Activated T-cell treated with anti-CD3 and anti-CD28 coated beads, Interleukin-2, amount 50 U/mL, for 48 hours (primary cell): ENCODE results near the gene ACTR2.
"Not testable (repeated sequence)": the region's sequence is repeated elsewhere in the genome, so short reads cannot be mapped to it uniquely, and the experiment has no call there.

Experiments
- DNase-seq, 2 experiments: peaks; one replicate each; pipeline ENCODE4 v3.0.0-alpha.2; 2020

The ACTR2 gene

GRCh38 chr2:65227456-65228262 lies at the start of gene ACTR2:
Gene ACTR2 (plus strand): TSS chr2:65227831. CDS start chr2:65227910, 79 bp downstream.
- DNase-seq = peak; percentile 95 to 97

DNA sequence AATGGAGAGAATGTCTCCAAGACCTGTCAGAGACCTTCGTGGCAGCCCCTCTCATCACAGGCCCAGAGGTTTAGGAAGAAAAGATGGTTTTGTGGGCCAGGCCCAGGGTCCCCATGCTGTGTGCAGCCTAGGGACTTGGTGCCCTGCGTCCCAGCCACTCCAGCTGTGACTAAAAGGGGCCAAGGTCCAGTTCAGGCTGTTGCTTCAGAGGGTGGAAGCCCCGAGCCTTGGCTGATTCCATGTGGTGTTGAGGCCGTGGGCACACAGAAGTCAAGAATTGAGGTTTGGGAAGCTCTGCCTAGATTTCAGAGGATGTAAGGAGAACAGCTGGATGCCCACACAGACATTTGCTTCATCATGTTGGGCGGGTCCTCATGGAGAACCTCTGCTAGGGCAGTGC lies 45.1 kb upstream of the ACTR2 start:
- DNase-seq = no peak

DNA sequence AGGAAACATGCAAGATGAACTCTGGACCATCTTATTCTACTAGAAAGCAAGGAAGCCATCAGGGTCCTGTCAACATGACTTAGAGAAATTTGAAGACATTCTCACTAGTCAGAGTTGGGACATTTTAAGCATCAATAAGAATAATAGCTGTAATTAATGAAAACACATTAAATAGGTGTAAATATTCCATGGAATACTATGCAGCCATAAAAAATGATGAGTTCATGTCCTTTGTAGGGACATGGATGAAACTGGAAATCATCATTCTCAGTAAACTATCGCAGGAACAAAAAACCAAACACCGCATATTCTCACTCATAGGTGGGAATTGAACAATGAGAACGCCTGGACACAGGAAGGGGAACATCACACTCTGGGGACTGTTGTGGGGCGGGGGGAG lies 44.2 kb upstream of the ACTR2 start:
- DNase-seq = not testable (repeated sequence)

- no peak for DNase-seq
Observed at GRCh38 chr2:65185012-65185411, 42.6 kb upstream of the ACTR2 start.

DNA sequence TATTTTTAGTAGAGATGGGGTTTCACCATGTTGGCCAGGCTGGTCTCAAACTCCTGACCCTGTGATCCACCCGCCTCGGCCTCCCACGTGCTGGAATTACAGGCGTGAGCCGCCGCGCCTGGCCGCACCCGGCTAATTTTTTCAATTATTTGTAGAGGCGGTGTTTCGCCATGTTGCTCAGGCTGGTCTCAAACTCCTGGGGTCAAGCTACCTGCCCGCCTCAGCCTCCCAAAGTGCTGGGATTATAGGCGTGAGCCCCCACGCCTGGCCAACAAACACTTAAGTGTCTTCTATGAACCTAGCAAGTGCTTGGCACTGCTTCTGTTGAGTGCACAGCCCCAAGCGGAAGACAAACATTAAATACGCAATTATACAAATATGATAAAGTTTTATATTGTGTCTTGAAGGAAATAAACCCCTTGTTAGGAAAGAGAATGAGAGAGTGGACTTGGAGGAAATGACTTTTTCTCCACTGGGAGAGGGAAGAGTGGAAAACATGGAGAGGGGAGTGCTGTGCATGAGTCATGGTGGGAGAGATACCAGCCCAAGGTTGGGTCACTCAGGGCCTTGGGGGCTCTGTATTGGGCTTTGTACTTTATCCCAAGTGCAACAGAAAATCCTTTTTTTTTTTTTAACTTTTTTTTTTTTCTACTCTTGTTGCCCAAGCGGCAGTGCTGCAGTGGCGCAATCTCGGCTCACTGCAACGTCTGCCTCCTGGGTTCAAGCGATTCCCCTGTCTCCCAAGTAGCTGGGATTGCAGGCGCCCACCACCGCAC lies 41.4 kb upstream of the ACTR2 start:
- no peak for DNase-seq

- DNase-seq = peak; percentile 75 to 78
Observed at GRCh38 chr2:65186872-65187851, 40.5 kb upstream of the ACTR2 start.

- no peak for DNase-seq
Observed at GRCh38 chr2:65193446-65193845, 34.2 kb upstream of the ACTR2 start.

DNA sequence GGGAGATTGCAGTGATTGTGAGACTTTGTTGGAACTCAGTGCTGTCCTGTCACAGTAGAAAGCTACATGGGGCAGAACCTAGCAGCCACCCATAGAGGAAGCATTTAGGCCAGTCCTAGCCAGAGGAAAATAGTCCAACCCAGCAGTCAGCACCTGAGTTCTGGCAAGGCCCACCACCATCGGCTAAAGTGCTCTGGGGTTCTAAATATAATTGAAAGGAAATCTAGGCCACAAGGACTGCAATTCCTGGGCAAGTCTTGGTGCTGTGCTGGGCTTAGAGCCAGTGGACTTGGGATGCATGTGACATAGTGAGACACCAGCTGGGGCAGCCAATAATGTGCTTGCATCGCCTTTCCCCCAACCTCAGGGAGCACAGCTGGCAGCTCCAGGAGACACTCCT lies 28.9 kb upstream of the ACTR2 start:
- no peak for DNase-seq

- DNase-seq = no peak
Observed at GRCh38 chr2:65199166-65199565, 28.5 kb upstream of the ACTR2 start.

DNA sequence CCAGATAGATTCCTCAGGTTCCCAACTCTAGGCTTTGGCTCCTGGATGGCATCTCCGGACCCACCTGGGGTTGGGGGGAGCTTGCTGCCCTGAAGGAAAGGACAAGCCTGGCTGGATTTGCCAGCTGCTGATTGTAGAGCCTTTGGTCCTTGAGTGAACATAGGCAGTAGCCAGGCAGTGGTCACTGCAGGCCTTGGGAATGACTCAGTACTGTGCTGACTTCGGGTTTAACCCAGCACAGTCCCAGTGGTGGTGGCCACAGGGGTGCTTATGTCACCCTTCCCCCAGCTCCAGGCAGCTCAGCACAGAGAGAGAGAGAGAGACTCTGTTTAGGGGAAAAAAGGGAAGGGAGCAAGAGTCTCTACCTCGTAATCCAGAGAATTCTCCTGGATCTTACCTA lies 27.7 kb upstream of the ACTR2 start:
- DNase-seq = no peak

- no peak for DNase-seq
Observed at GRCh38 chr2:65204461-65205210, 23.0 kb upstream of the ACTR2 start.

- no peak for DNase-seq
Observed at GRCh38 chr2:65212115-65212514, 15.5 kb upstream of the ACTR2 start.

DNA sequence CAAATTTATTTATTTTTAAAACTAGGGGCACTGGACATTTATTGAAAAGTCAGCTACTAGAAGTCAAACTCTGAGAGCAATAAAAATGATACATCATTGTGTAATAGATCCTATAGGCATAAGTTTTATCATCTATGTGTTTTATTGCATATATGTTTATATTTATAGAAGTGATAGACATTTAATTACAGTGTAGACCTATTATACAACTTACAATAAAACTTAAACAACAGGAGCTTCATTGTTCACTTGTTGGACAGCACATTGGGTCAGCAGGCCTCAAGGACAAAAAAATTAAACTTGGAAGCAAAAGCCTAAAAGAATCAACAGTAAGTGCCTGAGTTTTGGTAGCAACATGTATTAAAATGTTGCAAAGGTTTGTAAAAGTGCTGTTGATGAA lies 15.0 kb upstream of the ACTR2 start:
- DNase-seq = no peak

GRCh38 chr2:65213035-65213434 lies 14.6 kb upstream of the ACTR2 start:
- DNase-seq = no peak

- no peak for DNase-seq
Observed at GRCh38 chr2:65214361-65214760, 13.3 kb upstream of the ACTR2 start.

DNA sequence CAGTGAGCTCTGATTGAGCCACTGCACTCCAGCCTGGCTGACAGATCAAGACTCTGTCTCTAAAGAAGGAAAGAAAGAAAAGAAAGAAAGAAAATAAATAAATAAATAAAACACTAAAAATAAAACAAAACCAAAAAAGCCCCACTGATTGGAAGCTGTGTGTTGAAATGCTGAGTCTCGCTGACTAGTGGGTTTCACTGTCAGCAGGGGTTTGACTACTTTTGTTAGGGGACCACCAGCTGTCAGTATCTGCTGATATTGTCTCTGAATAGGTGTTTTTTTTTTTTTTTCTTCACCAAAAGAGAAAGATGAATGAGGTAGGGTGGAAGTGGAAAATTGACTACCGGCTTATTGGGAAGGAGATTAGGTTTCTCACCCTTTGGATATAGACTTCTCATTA lies 12.8 kb upstream of the ACTR2 start:
- no peak for DNase-seq

GRCh38 chr2:65215946-65216345 lies 11.7 kb upstream of the ACTR2 start:
- no peak for DNase-seq

- DNase-seq = no peak
Observed at GRCh38 chr2:65220432-65221131, 7.0 kb upstream of the ACTR2 start.

DNA sequence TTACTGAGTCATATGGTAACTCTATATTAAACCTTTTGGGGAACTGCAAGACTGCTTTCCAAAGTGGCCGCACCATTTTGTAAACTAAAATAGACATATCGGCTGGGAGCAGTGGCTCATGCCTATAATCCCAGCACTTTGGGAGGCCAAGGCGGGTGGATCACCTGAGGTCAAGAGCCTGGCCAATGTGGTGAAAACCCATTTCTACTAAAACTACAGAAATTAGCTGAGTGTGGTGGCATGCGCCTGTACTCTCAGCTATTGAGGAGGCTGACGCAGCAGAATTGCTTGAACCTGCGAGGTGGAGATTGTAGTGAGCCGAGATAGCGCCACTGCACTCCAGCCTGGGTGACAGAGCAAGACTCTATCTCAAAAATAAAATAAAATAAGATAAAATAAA lies 6.4 kb upstream of the ACTR2 start:
- DNase-seq = not testable (repeated sequence)

- no peak for DNase-seq
Observed at GRCh38 chr2:65227020-65227455, 593 bp upstream of the ACTR2 start.

DNA sequence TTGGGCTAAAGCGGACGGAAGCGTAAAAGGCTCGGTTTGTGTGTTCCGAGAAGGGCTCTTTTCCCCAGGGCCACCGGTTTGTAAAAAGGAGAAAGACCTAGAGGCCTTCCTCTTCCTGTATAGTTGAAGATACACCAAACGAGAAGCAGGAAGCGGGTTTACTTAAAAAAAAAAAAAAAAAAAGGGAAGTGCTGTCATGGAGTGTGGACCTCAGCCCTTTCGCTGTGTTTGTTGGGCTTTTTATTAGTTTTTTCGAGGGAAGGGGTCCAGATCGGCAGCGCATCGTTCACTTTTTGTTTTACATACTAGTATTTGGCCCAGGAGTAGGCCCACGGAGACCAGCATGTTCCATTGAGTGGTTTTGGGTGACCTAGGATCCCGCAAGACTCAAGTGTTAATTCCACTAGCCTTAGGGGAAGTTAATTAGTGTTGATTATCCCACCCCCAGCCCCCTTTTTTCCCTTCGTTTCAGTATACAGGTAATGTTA lies 676 bp downstream of the ACTR2 start:
- DNase-seq = no peak
